CD4-positive, alpha-beta T cell treated with Interferon alpha-2 for 1 hour (primary cell): Measurements from ENCODE around the gene NCBP2.

Experiments
- DNase-seq, 2 donors: peaks; one replicate each; pipeline ENCODE4 v3.0.0-alpha.2; 2020 to 2022

The NCBP2 gene

GRCh38 chr3:196932600-196932999, 9.7 kb downstream of the NCBP2 start:
- DNase-seq: no peak

- DNase-seq: no peak
These were observed 10.3 kb downstream of the NCBP2 start for GRCh38 chr3:196931828-196932587.

GRCh38 chr3:196931157-196931556, 11.2 kb downstream of the NCBP2 start:
- no peak for DNase-seq

GRCh38 chr3:196927571-196928453, 14.5 kb downstream of the NCBP2 start:
- DNase-seq: no peak

- no peak for DNase-seq
These were observed 21.6 kb downstream of the NCBP2 start for GRCh38 chr3:196920733-196921132.

- no peak for DNase-seq
These were observed 23.4 kb downstream of the NCBP2 start for GRCh38 chr3:196918968-196919367.

- no peak for DNase-seq
These were observed 25.3 kb downstream of the NCBP2 start for GRCh38 chr3:196916995-196917394.

GRCh38 chr3:196916221-196916620, 26.1 kb downstream of the NCBP2 start:
- DNase-seq: no peak

- DNase-seq: no peak
These were observed 27.0 kb downstream of the NCBP2 start for GRCh38 chr3:196915375-196915774.

GRCh38 chr3:196914866-196915265, 27.5 kb downstream of the NCBP2 start:
- no peak for DNase-seq

- no peak for DNase-seq
These were observed 38.6 kb downstream of the NCBP2 start for GRCh38 chr3:196903740-196904139.

GRCh38 chr3:196902296-196902695, 40.0 kb downstream of the NCBP2 start:
- DNase-seq: no peak

- no peak for DNase-seq
These were observed 40.6 kb downstream of the NCBP2 start for GRCh38 chr3:196901768-196902167.

- DNase-seq: no peak
These were observed 46.1 kb downstream of the NCBP2 start for GRCh38 chr3:196896229-196896628.

GRCh38 chr3:196894557-196895295, 47.6 kb downstream of the NCBP2 start:
- DNase-seq: no peak

- DNase-seq: no peak
These were observed 52.3 kb downstream of the NCBP2 start for GRCh38 chr3:196889844-196890708.

- DNase-seq: no peak
These were observed 56.2 kb downstream of the NCBP2 start for GRCh38 chr3:196886144-196886543.
